Parathyroid adenoma (tissue), 2 donors: ENCODE measurements around the gene FNDC3B.

Experiments
- H2AFZ ChIP-seq: fragments of 300-600 bp; sonication (generic); one replicate; pipeline ENCODE4 v1.7.0; 2017; ENCODE audit warnings: antibody characterized with exemption, mild to moderate bottlenecking
- H3K27ac ChIP-seq: fragments of 300-600 bp; sonication (generic); one replicate; pipeline ENCODE4 v1.7.0; 2017
- H3K27me3 ChIP-seq: fragments of 300-600 bp; sonication (generic); one replicate; pipeline ENCODE4 v1.7.0; 2017; ENCODE audit warnings: low read length; ENCODE audit not compliant: control insufficient read depth, insufficient read depth
- H3K36me3 ChIP-seq: fragments of 300-600 bp; sonication (generic); one replicate; pipeline ENCODE4 v1.7.0; 2017; ENCODE audit warnings: low read length; ENCODE audit not compliant: control insufficient read depth, insufficient read depth
- H3K4me1 ChIP-seq: fragments of 300-600 bp; sonication (generic); one replicate; pipeline ENCODE4 v1.7.0; 2017; ENCODE audit warnings: control low read depth
- H3K4me2 ChIP-seq: fragments of 300-600 bp; sonication (generic); one replicate; pipeline ENCODE4 v1.7.0; 2017; ENCODE audit warnings: low read length
- H3K4me3 ChIP-seq: fragments of 300-600 bp; sonication (generic); one replicate; pipeline ENCODE4 v1.7.0; 2017; ENCODE audit warnings: low read depth, low read length
- H3K79me2 ChIP-seq: fragments of 300-600 bp; sonication (generic); one replicate; pipeline ENCODE4 v1.7.0; 2017; ENCODE audit warnings: control low read depth
- H3K9ac ChIP-seq: fragments of 300-600 bp; sonication (generic); one replicate; pipeline ENCODE4 v1.7.0; 2017; ENCODE audit warnings: mild to moderate bottlenecking
- H3K9me3 ChIP-seq: fragments of 300-600 bp; sonication (generic); one replicate; pipeline ENCODE4 v1.7.0; 2017; ENCODE audit warnings: low read length; ENCODE audit not compliant: control insufficient read depth
- TF ChIP-seq, protein P1 (sequence below): fragments of 300-600 bp; sonication (generic); IDR thresholded peaks from one replicate; pipeline ENCODE4 v1.7.0; 2017; ENCODE audit warnings: antibody characterized with exemption, mild to moderate bottlenecking
- donor health status: primary hyperparathyroidism.

The FNDC3B gene

DNA sequence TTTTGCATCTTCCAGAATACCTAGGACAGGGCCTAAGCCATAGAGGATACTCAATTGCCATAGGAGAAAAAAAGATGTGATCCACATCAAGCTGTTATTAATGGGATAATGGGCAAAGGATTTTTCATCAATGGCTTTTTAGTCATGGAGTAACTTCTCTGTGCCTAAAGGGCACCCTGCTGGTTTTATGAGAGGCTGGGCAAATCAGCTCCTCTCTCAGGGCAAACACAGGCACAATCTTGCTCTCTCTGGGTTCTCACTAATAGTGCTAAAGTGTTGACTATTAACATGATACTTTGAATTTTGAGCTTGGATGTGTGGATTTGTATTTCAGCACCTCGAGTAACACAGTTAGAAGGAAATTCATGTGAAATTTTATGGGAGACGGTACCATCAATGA lies 341.3 kb downstream of the FNDC3B start:
- Histone ChIP-seq H2AFZ (no peak overlapping the region), H3K4me3 (no peak overlapping the region), H3K9ac (no peak overlapping the region), H3K9me3 (no peaks in the 10 kb centered on the region), H3K4me1 (no peaks in the 10 kb centered on the region), H3K36me3 (no peaks in the 10 kb centered on the region), H3K79me2 (peaks cover 3% of the 10 kb centered on the region), H3K4me2 (no peak overlapping the region), H3K27me3 (no peaks in the 10 kb centered on the region), H3K27ac (no peak overlapping the region)
- TF ChIP-seq, protein P1, sequence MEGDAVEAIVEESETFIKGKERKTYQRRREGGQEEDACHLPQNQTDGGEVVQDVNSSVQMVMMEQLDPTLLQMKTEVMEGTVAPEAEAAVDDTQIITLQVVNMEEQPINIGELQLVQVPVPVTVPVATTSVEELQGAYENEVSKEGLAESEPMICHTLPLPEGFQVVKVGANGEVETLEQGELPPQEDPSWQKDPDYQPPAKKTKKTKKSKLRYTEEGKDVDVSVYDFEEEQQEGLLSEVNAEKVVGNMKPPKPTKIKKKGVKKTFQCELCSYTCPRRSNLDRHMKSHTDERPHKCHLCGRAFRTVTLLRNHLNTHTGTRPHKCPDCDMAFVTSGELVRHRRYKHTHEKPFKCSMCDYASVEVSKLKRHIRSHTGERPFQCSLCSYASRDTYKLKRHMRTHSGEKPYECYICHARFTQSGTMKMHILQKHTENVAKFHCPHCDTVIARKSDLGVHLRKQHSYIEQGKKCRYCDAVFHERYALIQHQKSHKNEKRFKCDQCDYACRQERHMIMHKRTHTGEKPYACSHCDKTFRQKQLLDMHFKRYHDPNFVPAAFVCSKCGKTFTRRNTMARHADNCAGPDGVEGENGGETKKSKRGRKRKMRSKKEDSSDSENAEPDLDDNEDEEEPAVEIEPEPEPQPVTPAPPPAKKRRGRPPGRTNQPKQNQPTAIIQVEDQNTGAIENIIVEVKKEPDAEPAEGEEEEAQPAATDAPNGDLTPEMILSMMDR, result no peak

DNA sequence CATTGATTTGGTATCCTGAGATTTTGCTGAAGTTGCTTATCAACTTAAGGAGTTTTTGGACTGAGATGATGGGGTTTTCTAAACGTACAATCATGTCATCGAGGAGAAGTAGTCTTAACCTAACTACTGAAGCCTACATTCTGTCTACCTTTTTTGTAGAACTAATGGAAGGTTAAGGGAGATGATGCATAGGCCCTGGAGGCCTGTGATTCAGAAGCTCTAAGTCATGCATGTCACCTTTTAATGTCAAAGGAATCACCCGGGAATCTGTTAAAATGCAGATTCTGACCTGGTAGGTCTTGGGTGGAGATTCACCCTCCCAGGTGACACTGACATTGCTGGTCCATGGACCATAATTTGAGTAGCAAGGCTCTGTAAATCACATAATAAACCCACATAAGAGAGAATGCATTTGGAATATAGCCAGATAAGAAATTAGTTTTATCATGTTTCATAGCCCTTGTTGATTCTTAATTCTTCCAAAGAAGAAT lies 344.0 kb downstream of the FNDC3B start:
- no peaks in the 10 kb centered on the region for H3K36me3 ChIP-seq
- TF ChIP-seq, protein P1, result no peak

DNA sequence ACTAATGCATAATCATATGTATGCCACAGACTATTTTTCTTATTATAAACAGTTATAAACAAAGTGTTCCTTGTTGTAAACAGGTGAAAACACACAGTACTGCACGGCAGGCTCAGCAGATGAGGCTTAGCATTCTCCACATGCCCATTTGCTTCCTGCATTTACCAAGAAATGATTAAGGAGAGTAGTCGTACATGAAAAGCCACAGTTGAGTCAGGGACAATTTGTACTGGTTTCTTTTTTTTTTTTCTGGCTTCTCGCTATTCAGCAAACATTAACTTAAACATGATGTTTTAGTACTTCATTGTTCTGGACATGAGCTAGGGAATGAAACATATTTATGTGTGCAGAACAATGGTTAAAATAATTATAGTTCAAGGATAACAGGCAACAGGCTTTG lies 345.5 kb downstream of the FNDC3B start:
- Histone ChIP-seq H3K36me3 (no peaks in the 10 kb centered on the region), H3K27me3 (no peaks in the 10 kb centered on the region), H3K9me3 (no peaks in the 10 kb centered on the region), H3K79me2 (no peaks in the 10 kb centered on the region), H3K4me1 (no peaks in the 10 kb centered on the region), H2AFZ (no peak overlapping the region), H3K4me2 (no peak overlapping the region), H3K4me3 (no peak overlapping the region), H3K9ac (no peak overlapping the region), H3K27ac (no peak overlapping the region)
- TF ChIP-seq, protein P1, result no peak

More for the DNA sequence above, 344.0 kb downstream of the FNDC3B start:
- Histone ChIP-seq H3K4me3 (no peak overlapping the region), H3K4me2 (no peak overlapping the region), H3K79me2 (peaks cover 3% of the 10 kb centered on the region), H3K9me3 (no peaks in the 10 kb centered on the region), H3K9ac (no peak overlapping the region), H3K27ac (no peak overlapping the region), H3K4me1 (no peaks in the 10 kb centered on the region), H2AFZ (no peak overlapping the region), H3K27me3 (no peaks in the 10 kb centered on the region)

DNA sequence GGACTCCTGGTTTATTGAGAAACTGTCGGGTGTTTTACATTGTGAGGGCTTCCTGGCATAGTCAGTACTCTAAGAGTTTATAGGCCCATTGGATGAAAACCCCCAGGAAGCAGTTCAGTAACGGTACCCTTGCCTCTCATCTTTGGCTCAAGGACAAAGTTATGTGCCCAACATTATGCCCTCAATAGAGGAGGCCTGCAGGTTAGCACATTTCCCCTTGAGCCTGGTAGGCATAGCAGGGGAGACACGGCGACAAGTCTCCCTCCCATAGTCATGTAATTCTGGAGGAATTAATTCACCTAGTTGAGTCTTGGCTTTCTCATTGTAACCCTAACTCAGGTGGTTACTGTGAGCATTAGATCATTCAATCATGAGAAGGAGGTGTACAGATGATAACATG lies 348.4 kb downstream of the FNDC3B start:
- Histone ChIP-seq H3K4me2 (no peak overlapping the region), H3K79me2 (no peaks in the 10 kb centered on the region)

More for the DNA sequence above, 348.4 kb downstream of the FNDC3B start:
- no peaks in the 10 kb centered on the region for H3K4me1 ChIP-seq
- H3K9ac ChIP-seq, result no peak overlapping the region
- H3K9me3 ChIP-seq, result no peaks in the 10 kb centered on the region
- TF ChIP-seq, protein P1, result no peak
- no peak overlapping the region for H3K4me3 ChIP-seq
- H2AFZ ChIP-seq, result no peak overlapping the region
- H3K36me3 ChIP-seq, result no peaks in the 10 kb centered on the region
- no peaks in the 10 kb centered on the region for H3K27me3 ChIP-seq
- no peak overlapping the region for H3K27ac ChIP-seq
